Muscle of back (tissue), 11 donors: Measurements from ENCODE around the gene CACNB3. TPM values are rescaled to one million over a fixed set of nuclear protein-coding genes. Genes with fewer than 3 reads are reported as not detected.

Experiments used
- DNase-seq, 3 donors: peaks; one replicate each; pipeline versions ENCODE4 v3.0.0 to v3.0.0-alpha.2; 2013
- polyA plus RNA-seq, 10 donors: library from polyadenylated mRNA; unstranded; fragments of 120-200 nt; gene quantifications; one replicate each; pipeline ENCODE4 v1.2.1, GENCODE V29; 2013; ENCODE audit not compliant: insufficient read length in 10 of 10

CACNB3 gene
- polyA plus RNA-seq, 10 donors = 13.4 to 27.0 (median 15.6) TPM

DNA sequence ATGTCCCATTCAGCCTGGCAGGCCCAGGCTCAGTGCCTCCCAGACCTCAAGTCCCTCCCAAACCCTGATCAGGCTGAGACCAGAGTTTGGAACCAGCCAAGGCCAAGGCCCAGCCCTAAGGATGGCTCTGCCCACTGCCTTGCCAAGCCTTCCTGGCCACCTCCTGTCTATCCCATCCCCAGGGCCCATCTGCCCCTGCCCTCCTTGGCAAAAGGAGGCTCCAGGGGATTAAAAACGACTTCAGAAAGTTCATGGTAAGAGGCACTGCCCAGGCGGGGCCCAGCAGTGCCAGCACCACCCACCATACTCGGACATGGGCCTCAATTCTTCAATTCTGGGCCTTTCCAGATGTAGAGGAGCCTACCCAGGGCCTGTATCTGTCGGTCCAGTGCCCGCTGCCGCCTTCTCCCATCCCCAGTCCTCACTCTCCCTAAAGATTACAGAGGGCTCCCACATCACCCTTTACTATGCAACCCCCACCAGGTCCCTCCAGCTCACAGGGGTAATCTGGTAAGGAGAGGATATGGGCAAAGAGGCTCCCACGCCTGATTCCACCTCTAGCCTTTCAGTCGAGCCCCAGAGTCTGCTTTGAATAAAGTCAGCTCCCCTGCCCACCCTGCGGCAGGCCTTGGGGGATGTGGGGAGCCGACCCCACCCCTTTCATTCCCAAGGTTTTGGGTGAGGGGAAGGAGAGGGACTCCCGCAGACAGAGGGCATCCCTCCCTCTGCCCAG lies 30.3 kb upstream of the CACNB3 start:
- no peak for DNase-seq

DNA sequence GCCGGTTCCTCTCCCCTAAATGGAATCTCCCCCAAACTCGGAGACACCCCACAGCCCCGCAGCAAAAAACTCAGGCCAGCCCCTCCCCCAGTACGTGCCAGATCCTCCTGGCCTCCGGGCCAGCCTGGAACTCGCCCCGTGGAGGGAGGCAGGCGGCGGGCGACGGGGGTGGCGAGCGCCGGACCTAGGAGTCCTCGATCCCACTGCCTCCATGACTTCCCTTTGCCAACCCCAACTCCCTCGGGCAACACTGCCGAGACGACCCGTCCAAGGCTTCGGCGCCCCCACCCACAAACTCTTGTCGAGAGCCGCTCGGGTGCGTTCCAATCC lies 29.8 kb upstream of the CACNB3 start:
- DNase-seq = peak in 2 of 3 donors; percentile 17 to 56

DNA sequence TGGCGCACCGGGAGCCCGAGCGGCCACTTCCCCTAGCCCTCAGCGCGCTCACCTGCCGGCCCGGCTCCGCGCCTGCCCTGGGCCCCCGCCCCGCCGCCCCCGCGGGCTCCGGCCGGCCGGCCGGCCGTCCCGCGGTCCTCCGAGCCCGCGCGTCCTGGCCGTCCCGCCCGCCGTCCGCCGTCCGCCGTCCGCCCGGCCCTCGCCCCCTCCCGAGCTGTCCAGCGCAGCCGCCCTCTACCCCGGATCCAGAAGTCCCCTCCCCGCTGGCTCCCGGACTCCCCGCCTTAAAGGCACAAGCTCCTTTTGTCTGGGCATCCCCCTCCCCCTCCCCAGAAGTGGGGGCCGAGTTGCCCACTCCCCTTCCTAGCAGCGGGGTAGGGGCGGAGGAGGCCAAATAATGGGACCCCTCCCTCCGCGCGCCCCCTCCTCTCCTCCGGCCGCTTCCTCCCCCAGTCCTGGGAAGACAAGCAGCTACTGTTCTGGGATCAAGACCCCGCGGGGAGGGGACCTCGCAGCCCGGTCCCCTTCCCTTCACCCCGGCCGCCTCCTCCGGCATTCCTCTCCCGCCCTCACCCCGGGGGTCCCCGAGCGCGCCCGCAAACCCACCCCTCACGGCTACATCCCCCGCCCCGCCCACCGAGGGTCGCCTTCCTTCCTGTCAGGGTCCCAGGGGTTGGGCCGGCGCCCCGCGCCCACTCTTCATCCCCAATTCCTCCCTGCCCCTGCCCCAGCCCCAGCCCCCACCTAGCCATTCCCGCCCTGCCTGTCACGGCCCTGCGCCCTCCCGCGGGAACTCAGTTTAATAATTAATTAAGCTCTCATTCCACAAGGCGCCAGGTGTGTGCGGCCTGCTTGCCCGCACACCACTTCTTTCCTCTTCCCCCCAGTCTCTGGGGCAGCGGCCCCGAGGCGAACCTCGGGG lies 29.2 kb upstream of the CACNB3 start, which contains the start of gene ADCY6:
Gene ADCY6, minus strand, starts transcription at position 236 of the 922 bp plus-strand sequence. CDS start 5,655 bp downstream, outside the sequence.
- peak; percentile 71 to 92 (median 84) for DNase-seq

DNA sequence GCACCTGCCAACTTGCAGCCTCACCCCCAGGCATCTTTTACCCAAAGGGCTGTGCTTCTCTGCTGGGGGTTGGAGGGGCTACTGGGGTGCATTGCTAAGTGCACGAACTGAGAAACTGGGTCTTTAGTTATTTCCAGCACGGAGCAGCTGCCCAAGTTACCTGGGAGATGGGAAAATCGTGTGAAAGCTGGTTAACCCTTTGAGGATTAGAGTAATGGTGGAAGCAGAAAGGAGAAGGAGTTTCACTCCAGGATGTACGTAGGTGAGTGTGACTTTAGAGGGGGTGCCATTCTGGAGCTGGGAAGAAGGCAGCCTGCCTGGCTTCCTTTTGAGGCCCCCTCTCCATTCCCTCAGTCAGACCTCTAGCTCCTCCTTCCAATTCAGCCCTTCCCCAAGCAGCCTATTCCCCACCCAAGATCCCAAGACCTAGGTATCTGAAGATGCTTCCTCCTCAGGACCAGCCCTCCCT lies 28.4 kb upstream of the CACNB3 start:
- DNase-seq = no peak

DNA sequence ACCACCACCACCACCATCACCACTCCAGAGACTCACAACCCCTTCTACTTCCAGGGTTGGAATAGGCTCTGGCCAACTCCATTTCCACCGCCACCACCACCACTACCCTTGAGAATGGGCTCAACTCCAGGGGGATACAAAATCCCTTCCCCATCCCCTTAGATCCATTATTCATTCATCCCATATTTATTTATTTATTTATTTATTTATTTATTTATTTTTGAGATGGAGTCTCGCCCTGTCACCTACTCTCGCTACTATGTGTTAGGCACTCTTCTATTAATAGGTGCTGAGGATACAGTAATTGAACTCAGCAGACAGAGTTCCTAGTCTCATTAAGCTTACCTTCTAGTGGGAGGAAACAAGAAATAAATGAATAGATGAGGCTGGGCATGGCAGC lies 24.6 kb upstream of the CACNB3 start:
- no peak for DNase-seq

DNA sequence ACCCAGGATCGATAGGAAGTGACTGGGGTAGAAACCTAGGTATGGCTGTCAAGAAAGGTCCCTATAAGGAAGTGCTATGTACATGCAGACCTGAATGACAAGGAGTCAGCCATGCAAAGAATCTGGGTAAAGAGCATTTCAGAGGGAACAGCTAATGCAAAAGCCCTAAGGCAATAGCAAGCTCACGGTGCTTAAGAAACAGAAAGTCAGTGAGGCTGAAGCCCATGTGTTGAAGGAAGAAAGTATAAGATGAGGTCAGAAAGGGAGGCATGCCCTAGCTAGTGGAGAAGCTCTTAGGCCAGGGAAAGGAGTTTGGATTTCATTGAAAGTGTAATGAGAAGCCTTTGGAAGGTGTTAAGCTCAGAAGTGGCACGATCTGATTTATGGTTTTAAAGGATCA lies 23.4 kb upstream of the CACNB3 start:
- DNase-seq = no peak

DNA sequence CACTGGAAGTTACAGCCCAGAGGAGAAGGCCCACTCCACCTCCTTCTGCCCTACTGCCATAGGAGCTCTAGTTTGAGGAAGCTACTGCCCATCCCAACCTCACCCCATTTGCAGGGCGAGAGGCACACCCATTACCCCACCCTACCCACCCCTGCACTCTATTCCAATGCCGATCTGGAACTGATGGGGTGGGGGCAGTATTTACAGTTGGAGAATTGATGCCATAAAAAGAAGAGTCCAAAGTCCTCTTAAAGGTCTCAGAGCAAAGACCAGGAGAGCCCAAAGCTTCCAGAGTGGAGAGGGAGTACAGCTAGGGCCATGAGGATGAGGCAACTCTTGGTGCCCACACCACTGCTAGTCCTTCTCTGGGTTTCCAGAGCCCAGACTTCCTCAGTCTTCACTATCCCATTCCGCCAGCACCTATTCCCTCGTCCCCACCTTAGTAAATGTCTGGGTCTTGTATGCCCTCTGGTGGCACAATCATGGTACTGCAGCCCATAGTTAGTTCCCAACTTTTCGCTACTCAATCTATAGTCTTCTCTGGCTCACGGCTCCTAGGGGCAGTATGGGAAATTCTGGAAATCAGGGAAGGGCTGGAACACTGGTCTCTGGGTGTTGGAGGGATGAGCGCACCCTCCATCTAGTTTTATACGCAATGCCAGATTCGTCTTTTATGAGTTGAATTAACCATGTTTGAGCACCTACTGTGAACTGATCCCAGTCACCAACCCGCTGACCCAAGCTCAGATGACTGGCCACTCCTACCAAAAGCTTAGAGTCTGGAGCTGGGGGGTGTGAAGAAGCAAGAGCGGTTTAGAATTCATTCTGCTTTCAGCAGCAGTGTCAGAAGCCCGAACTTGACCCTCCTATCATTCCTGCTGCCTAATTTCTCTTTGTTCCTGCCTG lies 22.5 kb upstream of the CACNB3 start:
- DNase-seq = peak; percentile 72 to 89 (median 78)

DNA sequence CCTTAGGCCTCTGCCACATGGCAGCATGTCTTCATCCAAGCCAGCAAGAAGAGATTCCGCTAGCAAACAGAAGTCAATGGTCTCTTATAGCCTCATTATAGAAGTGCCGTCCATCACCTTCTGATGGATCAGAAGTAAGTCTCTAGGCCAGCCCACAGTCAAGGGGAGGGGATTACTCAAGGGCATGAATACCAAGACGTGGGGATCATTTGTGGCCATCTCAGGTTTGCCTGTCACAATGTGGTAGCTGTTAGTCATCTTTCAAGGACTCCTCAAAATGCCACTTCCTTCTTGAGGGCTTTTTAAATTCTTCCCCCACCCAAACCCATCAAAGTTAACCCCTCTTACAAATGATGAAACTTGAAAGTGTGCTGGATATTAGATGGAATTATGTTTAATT lies 21.3 kb upstream of the CACNB3 start:
- no peak for DNase-seq

DNA sequence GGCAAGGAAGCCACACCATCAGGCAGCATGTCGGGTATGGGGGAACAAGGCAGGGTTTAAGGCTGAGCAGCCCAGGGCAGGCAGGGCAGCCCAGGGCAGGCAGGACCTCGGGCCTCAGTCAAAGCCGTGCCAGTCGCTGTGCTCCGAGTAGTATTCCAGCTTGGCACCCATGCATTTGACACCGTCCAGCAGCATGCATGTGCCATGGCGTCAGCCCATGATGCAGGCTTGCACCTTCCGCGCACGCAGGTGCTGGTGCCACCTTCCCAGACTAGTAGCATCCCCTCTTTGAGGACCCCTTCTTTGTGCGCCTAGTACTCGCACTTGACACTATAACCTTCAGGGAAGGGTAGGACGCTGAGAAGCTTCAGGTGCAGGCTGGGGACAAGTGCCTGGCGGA lies 17.8 kb upstream of the CACNB3 start:
- DNase-seq = no peak

DNA sequence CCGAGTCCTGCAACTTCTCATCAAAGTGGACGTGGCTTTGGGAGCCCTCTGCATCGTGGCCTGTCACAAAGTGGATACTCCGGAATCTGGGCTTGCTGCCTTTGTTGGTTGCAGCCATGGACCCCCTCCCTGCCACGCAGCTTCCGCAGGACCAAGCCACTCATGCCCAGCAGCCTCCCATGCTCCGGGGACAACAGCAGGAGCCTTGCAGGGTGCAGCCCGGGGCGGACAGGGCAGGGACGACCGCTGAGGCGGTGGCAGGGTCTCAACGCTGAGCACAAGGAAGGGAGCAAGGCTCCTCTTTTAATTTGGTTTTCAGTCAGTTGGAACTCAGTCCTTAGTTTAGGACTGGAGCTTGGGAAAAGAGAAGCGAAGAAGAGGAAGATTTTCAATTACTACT lies 17.3 kb upstream of the CACNB3 start:
- DNase-seq = no peak

DNA sequence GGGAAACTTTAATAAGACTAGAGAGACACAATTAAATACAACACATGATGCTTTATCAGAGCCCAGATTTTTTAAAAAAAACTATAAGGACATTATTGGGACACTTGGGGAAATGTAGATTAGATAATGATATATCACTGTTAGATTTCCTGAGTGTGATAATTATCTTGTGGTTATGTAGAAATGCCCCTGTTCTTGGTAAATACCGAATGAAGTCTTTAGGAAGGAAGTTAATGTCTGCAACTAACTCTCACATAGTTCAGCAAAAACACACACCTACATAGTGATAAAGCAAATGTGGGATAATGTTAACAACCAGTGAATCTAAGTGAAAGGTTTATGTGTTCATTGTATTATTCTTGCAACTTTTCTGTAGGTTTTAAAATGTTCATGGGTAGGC lies 14.6 kb upstream of the CACNB3 start:
- DNase-seq = no peak

DNA sequence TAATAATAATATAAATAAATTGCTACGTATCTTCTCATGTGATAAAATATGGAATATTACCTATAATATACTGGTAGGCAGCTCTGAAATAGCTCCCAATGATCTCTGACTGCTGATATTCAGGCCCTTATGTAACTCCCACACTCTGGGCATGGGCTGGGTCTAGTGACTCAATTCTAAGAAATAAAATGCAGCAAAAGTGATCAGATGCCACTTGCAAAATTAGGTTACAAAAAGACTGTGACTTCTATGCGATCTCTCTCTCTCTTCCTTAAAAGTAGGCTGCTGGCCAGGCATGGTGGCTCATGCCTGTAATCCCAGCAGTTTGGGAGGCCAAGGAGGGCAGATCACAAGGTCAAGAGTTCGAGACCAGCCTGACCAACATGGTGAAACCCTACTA lies 10.3 kb upstream of the CACNB3 start:
- DNase-seq = no peak

DNA sequence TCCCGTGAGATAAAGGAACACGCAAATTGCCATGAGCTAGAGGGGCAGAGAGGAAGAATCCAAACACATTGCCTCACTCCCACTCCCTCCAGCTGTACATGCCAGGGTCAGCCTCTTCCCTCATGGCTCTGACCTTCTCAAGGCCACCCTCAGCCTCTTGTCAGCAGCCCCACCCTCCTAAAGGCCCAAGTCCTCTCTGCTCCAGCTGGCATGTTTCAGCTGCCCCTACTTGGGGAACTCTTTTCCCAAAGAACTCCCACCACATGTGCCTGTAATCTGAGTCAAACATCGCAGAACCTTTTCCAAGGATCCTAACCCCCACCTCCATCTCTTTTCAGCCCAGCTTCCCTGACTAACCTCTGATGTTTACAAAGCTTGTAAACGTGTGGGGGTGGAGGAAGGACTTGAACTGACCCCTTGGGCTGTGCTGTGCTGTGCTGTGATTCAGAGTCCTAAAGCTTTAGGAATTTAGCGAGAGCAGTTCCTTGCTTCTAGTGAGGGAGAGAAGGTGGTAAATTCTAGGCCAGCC lies 7.3 kb upstream of the CACNB3 start:
- peak in 1 of 3 donors; percentile 78 for DNase-seq

DNA sequence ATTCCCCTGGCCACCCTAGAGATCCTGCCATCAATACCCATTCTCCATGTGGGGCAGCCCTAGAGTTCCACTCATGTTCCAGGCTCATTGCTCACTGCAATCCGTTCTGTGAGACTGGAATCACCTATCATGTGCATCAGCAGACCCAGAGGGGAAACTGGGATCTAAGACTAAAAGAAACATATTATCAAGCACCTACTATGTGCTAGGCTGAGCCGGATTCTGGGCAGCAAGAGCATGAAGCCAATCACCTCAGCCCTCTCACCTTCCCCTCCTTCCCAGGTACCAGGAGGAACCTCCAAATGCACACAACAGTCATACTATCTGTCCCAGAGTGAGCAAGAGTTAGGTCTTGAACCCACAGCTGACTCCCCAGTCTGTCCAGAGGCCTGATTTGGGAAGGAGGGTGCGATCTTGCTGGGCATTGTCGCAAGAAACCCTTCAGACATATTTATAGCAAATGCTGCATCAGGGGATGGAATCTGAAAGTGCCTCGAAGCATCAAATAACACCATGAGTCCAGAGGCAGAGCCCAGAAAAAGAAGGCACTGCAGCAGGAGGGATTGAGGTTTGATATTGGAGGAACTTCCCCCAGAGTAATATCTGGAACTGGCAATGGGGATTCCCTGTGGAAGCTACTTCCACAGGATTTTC lies 6.7 kb upstream of the CACNB3 start:
- no peak for DNase-seq

DNA sequence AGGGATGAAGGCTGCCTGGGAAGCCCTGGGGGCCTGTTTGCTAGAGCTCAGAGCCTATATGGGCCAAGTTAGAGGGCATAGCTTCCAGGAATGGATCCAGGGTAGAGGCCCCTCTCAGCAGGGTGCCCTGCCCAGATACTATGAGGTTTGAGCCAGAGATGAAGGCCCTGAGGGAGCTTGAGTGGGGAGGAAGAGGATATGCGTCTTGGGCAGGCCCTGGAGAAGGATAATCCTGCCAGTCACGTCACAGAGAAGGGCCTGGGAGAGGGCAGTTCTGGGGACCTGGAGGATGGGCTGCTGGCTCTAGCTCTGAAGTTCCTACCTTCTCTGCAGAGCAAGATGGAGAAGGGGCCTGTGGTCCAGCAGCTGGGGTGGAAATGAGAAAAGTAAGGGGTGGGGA lies 5.9 kb upstream of the CACNB3 start:
- DNase-seq = no peak

DNA sequence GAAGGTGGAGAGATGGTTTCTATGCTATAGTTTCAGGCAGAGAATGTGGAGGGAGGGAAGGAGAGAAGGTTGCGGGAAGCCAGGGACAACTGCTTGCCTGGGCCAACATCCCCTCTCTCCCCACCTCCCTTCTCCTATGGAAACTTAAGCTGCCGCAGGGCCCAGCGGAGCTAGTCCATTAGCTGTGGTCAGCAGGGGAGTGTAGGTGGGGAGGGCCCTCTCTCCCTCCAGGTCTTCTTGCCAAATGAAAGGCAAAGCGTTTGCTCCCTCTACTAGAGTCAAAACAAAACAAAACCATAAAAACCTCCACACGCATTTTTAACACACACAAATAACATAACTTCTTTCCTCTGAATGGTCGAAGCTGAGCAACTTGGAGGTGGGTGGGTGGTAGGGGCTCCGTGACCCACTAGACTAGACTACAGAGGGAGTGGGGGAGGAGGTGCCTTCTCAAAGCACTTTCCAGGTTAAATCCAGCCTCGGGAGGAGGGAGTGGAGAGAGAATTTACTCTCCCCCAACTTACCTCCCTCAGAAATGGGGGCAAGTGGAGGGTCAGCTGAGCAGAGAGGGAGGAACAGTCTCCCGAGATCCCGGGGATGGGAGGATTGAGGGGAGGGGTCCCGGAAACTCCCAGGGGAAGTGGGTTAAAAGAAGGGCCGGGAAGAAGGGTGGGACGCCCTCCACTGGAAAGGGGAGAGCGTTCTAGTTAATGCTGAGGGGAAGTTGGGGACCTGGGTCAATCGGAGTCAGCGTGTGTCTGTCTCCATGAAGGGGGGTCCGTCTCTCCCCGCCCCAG lies 4.6 kb upstream of the CACNB3 start:
- DNase-seq = peak in 2 of 3 donors; percentile 30 to 67

DNA sequence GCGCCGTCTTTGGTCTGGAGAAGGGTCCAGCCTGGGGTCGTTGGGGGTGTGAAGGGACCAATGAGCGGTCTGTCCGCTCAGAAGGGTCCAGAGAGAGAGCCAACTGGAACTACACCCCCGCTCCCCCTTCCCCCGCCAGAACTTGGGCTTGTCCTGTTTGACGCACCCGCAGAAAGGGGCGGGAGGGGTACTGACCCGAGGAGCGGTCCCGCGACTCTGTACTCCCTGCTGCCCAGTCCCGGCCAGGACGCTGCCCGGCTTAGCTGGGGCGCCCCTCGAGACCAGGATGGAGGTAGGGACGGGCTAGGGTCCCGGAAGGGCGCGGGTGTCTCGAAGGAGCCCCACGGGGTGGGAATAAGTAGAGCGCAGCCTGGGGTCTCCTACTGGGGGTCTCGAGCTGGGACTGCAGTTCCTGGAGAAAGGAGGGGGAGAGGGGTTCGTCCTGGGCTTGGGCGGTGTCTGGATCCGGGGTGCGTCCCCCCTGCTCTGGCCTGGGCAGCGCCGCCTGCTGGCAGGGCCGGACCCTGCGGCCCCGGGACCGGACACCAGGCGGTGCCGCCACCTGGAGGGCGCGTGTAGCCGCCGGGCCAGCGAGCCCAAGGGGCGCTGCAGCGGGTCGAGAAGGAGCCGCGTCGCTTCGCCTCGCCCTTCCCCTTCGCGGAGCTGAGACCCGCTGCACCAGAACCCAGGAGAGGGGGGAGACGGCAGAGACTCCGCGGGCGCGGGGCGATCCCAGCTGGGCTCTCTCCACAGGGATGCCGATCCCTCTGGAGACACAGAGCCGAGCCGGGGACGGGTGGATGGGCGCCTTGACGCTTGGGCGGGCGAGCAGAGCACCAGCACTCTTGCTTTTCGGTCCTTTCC lies 3.8 kb upstream of the CACNB3 start:
- peak; percentile 63 to 88 (median 81) for DNase-seq

DNA sequence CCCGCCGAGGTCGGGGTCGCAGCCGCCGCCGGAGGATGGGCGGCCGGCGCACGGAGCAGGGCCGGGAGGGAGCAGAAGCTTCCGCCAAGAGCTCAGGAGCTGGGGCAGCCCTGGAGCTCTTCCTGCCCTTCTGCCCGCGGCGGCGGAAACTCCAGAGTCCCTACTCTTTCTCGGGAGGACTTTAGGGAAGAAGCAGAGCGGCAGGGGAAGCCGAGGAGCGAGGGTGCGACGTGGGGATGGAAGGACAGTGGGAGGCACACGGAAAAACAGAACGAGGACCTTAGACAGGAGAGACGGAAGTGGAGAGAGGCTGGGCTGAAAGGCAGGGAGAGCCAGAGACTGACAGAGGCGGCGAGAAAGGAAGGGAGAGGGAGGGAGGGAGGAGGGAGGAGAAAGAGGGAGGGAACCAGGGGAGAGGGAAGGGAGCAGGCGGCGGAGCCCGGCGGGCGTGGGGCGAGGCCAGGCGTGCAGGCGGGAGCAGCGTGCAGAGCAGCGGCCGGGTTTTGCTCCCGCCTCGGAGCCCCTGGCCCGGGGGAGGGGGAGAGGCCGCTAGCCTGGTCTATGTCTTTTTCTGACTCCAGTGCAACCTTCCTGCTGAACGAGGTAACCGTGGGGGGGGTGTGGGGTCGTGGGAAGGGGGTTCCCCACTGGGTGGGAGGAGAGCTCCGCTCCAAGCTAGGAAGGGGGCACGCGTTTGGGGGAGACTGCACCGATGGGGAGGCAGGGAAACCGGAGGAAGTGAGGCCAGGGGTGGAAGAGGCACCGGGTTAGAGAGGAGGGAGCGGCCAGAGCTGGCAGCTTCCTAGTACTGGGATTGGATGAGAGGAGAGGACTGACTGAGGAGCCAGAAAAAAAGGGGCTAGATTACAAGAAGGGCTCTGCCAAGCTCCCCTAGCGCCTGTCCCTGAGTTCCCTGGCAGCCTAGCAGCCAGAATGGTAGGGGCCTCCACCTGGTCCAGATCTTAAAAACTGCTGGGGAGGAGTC lies 2.9 kb upstream of the CACNB3 start:
- peak; percentile 81 to 96 (median 87) for DNase-seq
